HEK293 (cell line): Measurements from ENCODE around the gene TM7SF3.

Experiments used
- BCL11A ChIP-seq: fragments of 450-650 bp; formaldehyde crosslinking; IDR thresholded peaks from 2 replicates; pipeline ENCODE4 v1.5.1; 2016; ENCODE audit warnings: low read depth, missing biosample characterization, missing genetic modification characterization
- BCL11B ChIP-seq: fragments of 450-650 bp; formaldehyde crosslinking; IDR thresholded peaks from 2 replicates; pipeline ENCODE4 v1.5.1; 2016; ENCODE audit warnings: low read depth, missing biosample characterization, missing genetic modification characterization
- CTCF ChIP-seq: fragments of 450-650 bp; formaldehyde crosslinking; IDR thresholded peaks from 2 replicates; pipeline ENCODE4 v1.5.1; 2016; ENCODE audit warnings: missing biosample characterization, missing genetic modification characterization
- IKZF3 ChIP-seq: fragments of 450-650 bp; IDR thresholded peaks from 2 replicates; pipeline ENCODE4 v1.5.0; 2018; ENCODE audit warnings: missing biosample characterization, mild to moderate bottlenecking, missing genetic modification characterization, moderate library complexity
- PRDM1 ChIP-seq: fragments of 450-650 bp; formaldehyde crosslinking; IDR thresholded peaks from 2 replicates; pipeline ENCODE4; 2016; ENCODE audit warnings: missing biosample characterization, missing genetic modification characterization
- RBAK ChIP-seq: fragments of 450-650 bp; formaldehyde crosslinking; IDR thresholded peaks from 2 replicates; pipeline ENCODE4 v1.5.1; 2016; ENCODE audit warnings: missing biosample characterization, missing genetic modification characterization
- SALL2 ChIP-seq: fragments of 450-650 bp; formaldehyde crosslinking; IDR thresholded peaks from 2 replicates; pipeline ENCODE4 v1.5.0; 2017; ENCODE audit warnings: missing biosample characterization, mild to moderate bottlenecking, missing genetic modification characterization, borderline replicate concordance
- SETDB1 ChIP-seq: IDR thresholded peaks from one replicate; pipeline ENCODE4 v1.6.1; 2017; ENCODE audit warnings: mild to moderate bottlenecking, low read length, moderate library complexity, mixed read lengths; ENCODE audit not compliant: insufficient read length
- SP3 ChIP-seq: fragments of 450-650 bp; formaldehyde crosslinking; IDR thresholded peaks from 2 replicates; pipeline ENCODE4 v1.5.1; 2016; ENCODE audit warnings: missing biosample characterization, missing genetic modification characterization
- YY1 ChIP-seq: fragments of 450-650 bp; formaldehyde crosslinking; IDR thresholded peaks from 2 replicates; pipeline ENCODE4 v1.5.1; 2018; ENCODE audit warnings: missing biosample characterization, missing genetic modification characterization
- ZBTB11 ChIP-seq: fragments of 450-650 bp; formaldehyde crosslinking; conservative IDR thresholded peaks from 2 replicates; pipeline ENCODE4 v1.5.1; 2016; ENCODE audit warnings: low read depth, missing biosample characterization, missing genetic modification characterization
- ZBTB48 ChIP-seq: fragments of 450-650 bp; formaldehyde crosslinking; IDR thresholded peaks from 2 replicates; pipeline ENCODE4 v1.5.1; 2016; ENCODE audit warnings: missing biosample characterization, missing genetic modification characterization
- ZEB2 ChIP-seq: fragments of 450-650 bp; formaldehyde crosslinking; IDR thresholded peaks from 2 replicates; pipeline ENCODE4 v1.5.1; 2016; ENCODE audit warnings: missing biosample characterization, missing genetic modification characterization
- ZNF121 ChIP-seq: fragments of 450-650 bp; formaldehyde crosslinking; IDR thresholded peaks from 2 replicates; pipeline ENCODE4 v1.5.1; 2016; ENCODE audit warnings: missing biosample characterization, missing genetic modification characterization
- ZNF148 ChIP-seq: fragments of 450-650 bp; formaldehyde crosslinking; IDR thresholded peaks from 2 replicates; pipeline ENCODE4 v1.5.0; 2017; ENCODE audit warnings: missing biosample characterization, missing genetic modification characterization, borderline replicate concordance
- ZNF362 ChIP-seq: fragments of 450-650 bp; formaldehyde crosslinking; IDR thresholded peaks from 2 replicates; pipeline ENCODE4 v1.5.1; 2016; ENCODE audit warnings: missing biosample characterization, missing genetic modification characterization
- ZNF398 ChIP-seq: fragments of 450-650 bp; formaldehyde crosslinking; IDR thresholded peaks from 2 replicates; pipeline ENCODE4 v1.5.1; 2017; ENCODE audit warnings: missing biosample characterization, missing genetic modification characterization
- ZNF548 ChIP-seq: fragments of 450-650 bp; formaldehyde crosslinking; IDR thresholded peaks from 2 replicates; pipeline ENCODE4 v1.5.1; 2016; ENCODE audit warnings: missing biosample characterization, missing genetic modification characterization
- ZNF555 ChIP-seq: fragments of 450-650 bp; formaldehyde crosslinking; conservative IDR thresholded peaks from 2 replicates; pipeline ENCODE4 v1.5.1; 2017; ENCODE audit warnings: missing biosample characterization, mild to moderate bottlenecking, missing genetic modification characterization, inconsistent platforms
- ZNF585B ChIP-seq: fragments of 450-650 bp; formaldehyde crosslinking; IDR thresholded peaks from 2 replicates; pipeline ENCODE4 v1.5.1; 2016; ENCODE audit warnings: missing biosample characterization, missing genetic modification characterization
- ZNF600 ChIP-seq: fragments of 450-650 bp; formaldehyde crosslinking; IDR thresholded peaks from 2 replicates; pipeline ENCODE4 v1.5.1; 2016; ENCODE audit warnings: missing biosample characterization, missing genetic modification characterization
- ZNF645 ChIP-seq: fragments of 450-650 bp; formaldehyde crosslinking; IDR thresholded peaks from 2 replicates; pipeline ENCODE4; 2016; ENCODE audit warnings: missing biosample characterization, missing genetic modification characterization
- ZNF707 ChIP-seq: fragments of 450-650 bp; formaldehyde crosslinking; IDR thresholded peaks from 2 replicates; pipeline ENCODE4 v1.5.1; 2016; ENCODE audit warnings: missing biosample characterization, missing genetic modification characterization
- ZNF791 ChIP-seq: fragments of 450-650 bp; formaldehyde crosslinking; IDR thresholded peaks from 2 replicates; pipeline ENCODE4 v1.5.1; 2016; ENCODE audit warnings: missing biosample characterization, missing genetic modification characterization

TM7SF3 gene

GRCh38 chr12:27003421-27004381, 10.5 kb downstream of the TM7SF3 start (continued):
- TF ChIP-seq SALL2 (tag by site-specific recombination) (no peak), ZNF600 (tag by site-specific recombination) (peak; percentile 48; the same call in 1 of the 2 replicates), ZNF121 (tag by site-specific recombination) (peak; percentile 78), SETDB1 (no peak), ZEB2 (tag by site-specific recombination) (peak; percentile 30; the same call in 1 of the 2 replicates), YY1 (peak; percentile 51; the same call in 1 of the 2 replicates), ZNF398 (no peak), RBAK (tag by site-specific recombination) (no peak), ZNF148 (tag by site-specific recombination) (no peak), IKZF3 (tag by site-specific recombination) (peak; percentile 66; the same call in 1 of the 2 replicates), SP3 (peak; percentile 40), PRDM1 (tag by site-specific recombination) (no peak), ZNF791 (no peak), ZBTB48 (tag by site-specific recombination) (no peak), ZNF585B (tag by site-specific recombination) (peak; percentile 87), ZNF362 (tag by site-specific recombination) (peak; percentile 81), BCL11A (peak; percentile 94), ZNF548 (tag by site-specific recombination) (no peak), ZBTB11 (no peak), ZNF707 (tag by site-specific recombination) (no peak), BCL11B (tag by site-specific recombination) (peak; percentile 90), CTCF (tag by site-specific recombination) (no peak), ZNF645 (tag by site-specific recombination) (no peak), ZNF555 (tag by site-specific recombination) (no peak)
